Measurements from ENCODE around the gene ICOSLG.
"Not testable (repeated sequence)": the region's sequence is repeated elsewhere in the genome, so short reads cannot be mapped to it uniquely, and the experiment has no call there.

Gene ICOSLG

GRCh38 chr21:44240842-44241241 lies at the start of gene ICOSLG:
Gene ICOSLG, minus strand, starts transcription at chr21:44240943. Its CDS starts 126 bp downstream, at chr21:44240817.
- DNase-seq = not testable (repeated sequence)

GRCh38 chr21:44289381-44290010 lies 48.8 kb upstream of the ICOSLG start:
- DNase-seq = no peak

- no peak for DNase-seq
Measured at GRCh38 chr21:44288251-44289110, 47.7 kb upstream of the ICOSLG start.

- DNase-seq = no peak
Measured at GRCh38 chr21:44286716-44287632, 46.2 kb upstream of the ICOSLG start.

- DNase-seq = no peak
Measured at GRCh38 chr21:44286086-44286715, 45.5 kb upstream of the ICOSLG start.

GRCh38 chr21:44285138-44285992 lies 44.6 kb upstream of the ICOSLG start, which contains the start of gene AIRE:
Gene AIRE, plus strand, starts transcription at chr21:44285876. Its CDS starts 131 bp downstream, at chr21:44286007.
- DNase-seq = no peak

- no peak for DNase-seq
Measured at GRCh38 chr21:44283948-44284347, 43.2 kb upstream of the ICOSLG start.

GRCh38 chr21:44283211-44283785 lies 42.6 kb upstream of the ICOSLG start:
- not testable (repeated sequence) for DNase-seq

- no peak for DNase-seq
Measured at GRCh38 chr21:44282370-44282769, 41.6 kb upstream of the ICOSLG start.

GRCh38 chr21:44281801-44282200 lies 41.1 kb upstream of the ICOSLG start:
- no peak for DNase-seq

GRCh38 chr21:44279354-44280260 lies 38.9 kb upstream of the ICOSLG start:
- no peak for DNase-seq

GRCh38 chr21:44275041-44275440 lies 34.3 kb upstream of the ICOSLG start:
- no peak for DNase-seq

GRCh38 chr21:44273046-44273445 lies 32.3 kb upstream of the ICOSLG start:
- no peak for DNase-seq

GRCh38 chr21:44272284-44272858 lies 31.6 kb upstream of the ICOSLG start:
- DNase-seq = no peak

- DNase-seq = no peak
Measured at GRCh38 chr21:44271558-44272283, 31.0 kb upstream of the ICOSLG start.

GRCh38 chr21:44269090-44269489 lies 28.3 kb upstream of the ICOSLG start:
- DNase-seq = no peak

GRCh38 chr21:44267655-44268142 lies 27.0 kb upstream of the ICOSLG start:
- no peak for DNase-seq

- no peak for DNase-seq
Measured at GRCh38 chr21:44265734-44266270, 25.1 kb upstream of the ICOSLG start.

All from activated CD4-positive, alpha-beta T cell treated with anti-CD3 and anti-CD28 coated beads, Interleukin-2, Interleukin-6, amounts not matched to agents 100 ng/mL and 50 ng/mL, durations not matched to agents 16 hours and 8 hours (primary cell).